Suprapubic skin (tissue), 4 donors: Measurements from ENCODE around the gene DUSP3.

Source experiments
- CTCF ChIP-seq, 2 donors: fragments of 200-600 bp in 1 of 2; fragments of 450-650 bp in 1 of 2; sonication (generic) in 1 of 2; IDR thresholded peaks; one replicate each; pipeline ENCODE4 v1.5.1; 2016 to 2019; ENCODE audit warnings: antibody characterized with exemption in 2 of 2, mild to moderate bottlenecking in 1 of 2, moderate library complexity in 1 of 2
- POLR2A ChIP-seq, 2 donors: fragments of 450-650 bp; IDR thresholded peaks; one replicate each; pipeline ENCODE4 v1.6.1; 2017; ENCODE audit warnings: antibody characterized with exemption in 2 of 2, mild to moderate bottlenecking in 2 of 2, moderate library complexity in 2 of 2
- POLR2AphosphoS5 ChIP-seq, 3 donors: sonication (generic); formaldehyde crosslinking; IDR thresholded peaks; one replicate each; pipeline ENCODE4 v1.6.1; 2017; ENCODE audit warnings: antibody characterized with exemption in 3 of 3

- TF ChIP-seq CTCF (IDR thresholded peaks at IDR 0.05): no peak
- TF ChIP-seq POLR2AphosphoS5 (IDR thresholded peaks at IDR 0.05): no peak
- TF ChIP-seq POLR2A (IDR thresholded peaks at IDR 0.05): no peak
These were observed 39.0 kb upstream of the DUSP3 start for GRCh38 chr17:43817826-43818225.
